Mesenchymal stem cell (in vitro differentiated cells and primary cell): ENCODE measurements around the gene CLEC9A.

Source experiments
- DNase-seq: peaks from one replicate; pipeline ENCODE4 v3.0.0-alpha.2; 2013
- H2AFZ ChIP-seq: one replicate; pipeline ENCODE4 v1.6.1; 2013; ENCODE audit warnings: low read depth, mild to moderate bottlenecking, control low read depth, inconsistent platforms, low read length, moderate library complexity
- H2AK5ac ChIP-seq: 2 replicates; pipeline ENCODE4 v1.6.1; 2013; ENCODE audit warnings: low read length, moderate library complexity, mild to moderate bottlenecking, inconsistent platforms; ENCODE audit not compliant: severe bottlenecking
- H2BK120ac ChIP-seq: one replicate; pipeline ENCODE4 v1.6.1; 2013; ENCODE audit warnings: low read depth, mild to moderate bottlenecking, inconsistent platforms, low read length, moderate library complexity
- H2BK12ac ChIP-seq, 2 experiments: one replicate each; pipeline ENCODE4 v1.6.1; 2013; ENCODE audit warnings: inconsistent platforms in 2 of 2, low read length in 2 of 2, mild to moderate bottlenecking in 2 of 2, moderate library complexity in 2 of 2, control low read depth in 1 of 2
- H2BK15ac ChIP-seq: one replicate; pipeline ENCODE4 v1.6.1; 2013; ENCODE audit warnings: mild to moderate bottlenecking, low read depth, inconsistent platforms; ENCODE audit not compliant: poor library complexity, severe bottlenecking
- H2BK5ac ChIP-seq: 2 replicates; pipeline ENCODE4 v1.6.1; 2013; ENCODE audit warnings: low read depth, mild to moderate bottlenecking, low read length, control low read depth, inconsistent platforms; ENCODE audit not compliant: poor library complexity, severe bottlenecking
- H3K14ac ChIP-seq, 2 experiments: one replicate each; pipeline ENCODE4 v1.6.1; 2013; ENCODE audit warnings: inconsistent platforms in 2 of 2, low read length in 2 of 2, control low read depth in 1 of 2, mild to moderate bottlenecking in 1 of 2, moderate library complexity in 1 of 2
- H3K18ac ChIP-seq, 2 experiments: one replicate each; pipeline ENCODE4 v1.6.1; 2013; ENCODE audit warnings: inconsistent platforms in 2 of 2, low read length in 2 of 2, control low read depth in 1 of 2, low read depth in 1 of 2, mild to moderate bottlenecking in 1 of 2
- H3K23ac ChIP-seq, 2 experiments: one replicate each; pipeline ENCODE4 v1.6.1; 2013; ENCODE audit warnings: inconsistent platforms in 2 of 2, low read length in 2 of 2, mild to moderate bottlenecking in 2 of 2, moderate library complexity in 2 of 2, control low read depth in 1 of 2
- H3K27ac ChIP-seq: 2 replicates; pipeline ENCODE4 v1.5.1; 2013; ENCODE audit warnings: mild to moderate bottlenecking, moderate library complexity, low read length, control low read depth, inconsistent platforms; ENCODE audit not compliant: poor library complexity, severe bottlenecking
- H3K27me3 ChIP-seq, 2 experiments: 2 replicates each; pipeline versions ENCODE4 v1.6.1 to v1.7.0; 2013; ENCODE audit warnings: low read length in 2 of 2, mild to moderate bottlenecking in 2 of 2, moderate library complexity in 2 of 2, control low read depth in 1 of 2, inconsistent platforms in 1 of 2; ENCODE audit not compliant: control insufficient read depth in 1 of 2, insufficient read depth in 1 of 2
- H3K36me3 ChIP-seq, 2 experiments: 2 replicates each; pipeline versions ENCODE4 v1.6.1 to v1.7.0; 2013; ENCODE audit warnings: low read length in 2 of 2, control low read depth in 1 of 2, inconsistent platforms in 1 of 2, low read depth in 1 of 2, mild to moderate bottlenecking in 1 of 2; ENCODE audit not compliant: insufficient read depth in 2 of 2, control insufficient read depth in 1 of 2
- H3K4ac ChIP-seq, 2 experiments: one replicate each; pipeline ENCODE4 v1.6.1; 2013; ENCODE audit warnings: inconsistent platforms in 2 of 2, low read length in 2 of 2, mild to moderate bottlenecking in 2 of 2, moderate library complexity in 2 of 2, control low read depth in 1 of 2, low read depth in 1 of 2
- H3K4me1 ChIP-seq: 2 replicates; pipeline ENCODE4 v1.6.1; 2013; ENCODE audit warnings: low read depth, low read length, control low read depth; ENCODE audit not compliant: control insufficient read depth, insufficient read depth
- H3K4me2 ChIP-seq: 2 replicates; pipeline ENCODE4 v1.6.1; 2013; ENCODE audit warnings: low read length, mild to moderate bottlenecking, inconsistent platforms; ENCODE audit not compliant: poor library complexity, severe bottlenecking
- H3K4me3 ChIP-seq, 2 experiments: 2 replicates each; pipeline versions ENCODE4 v1.5.1 to v1.7.0; 2013; ENCODE audit warnings: low read length in 2 of 2, mild to moderate bottlenecking in 2 of 2, control low read depth in 1 of 2, low read depth in 1 of 2; ENCODE audit not compliant: insufficient read depth in 1 of 2
- H3K79me1 ChIP-seq: replicated peaks from 2 replicates; pipeline ENCODE4 v1.6.1; 2013; ENCODE audit warnings: mild to moderate bottlenecking, control low read depth, low read length, inconsistent platforms; ENCODE audit not compliant: poor library complexity, severe bottlenecking
- H3K9ac ChIP-seq: 2 replicates; pipeline ENCODE4 v1.7.0; 2013; ENCODE audit warnings: mild to moderate bottlenecking, low read length, moderate library complexity
- H3K9me3 ChIP-seq: 2 replicates; pipeline ENCODE4 v1.7.0; 2013; ENCODE audit warnings: mild to moderate bottlenecking, low read length; ENCODE audit not compliant: control insufficient read depth
- H4K8ac ChIP-seq: one replicate; pipeline ENCODE4 v1.6.1; 2013; ENCODE audit warnings: inconsistent platforms, mild to moderate bottlenecking, low read length, moderate library complexity
- H4K91ac ChIP-seq: one replicate; pipeline ENCODE4 v1.6.1; 2013; ENCODE audit warnings: mild to moderate bottlenecking, low read length, inconsistent platforms
- WGBS: methylation state at CpG from one replicate; pipeline ENCODE4 v1.1.7; 2013; ENCODE audit warnings: mixed read lengths; 5-methylcytosine and 5-hydroxymethylcytosine counted together

The CLEC9A gene

GRCh38 chr12:10072131-10072530 is 41.6 kb downstream of the CLEC9A start:
- H2BK120ac ChIP-seq = no peak overlapping the region
- H3K4me2 ChIP-seq = no peak overlapping the region
- H2BK12ac ChIP-seq = no peak overlapping the region
- no peak overlapping the region for H3K18ac ChIP-seq
- H3K4me1 ChIP-seq = no peaks in the 10 kb centered on the region
- H3K14ac ChIP-seq = no peak overlapping the region
- H3K36me3 ChIP-seq = no peaks in the 10 kb centered on the region
- no peak overlapping the region for H4K8ac ChIP-seq
- H2BK5ac ChIP-seq = no peak overlapping the region
- no peak overlapping the region for H2BK15ac ChIP-seq
- H3K4me3 ChIP-seq = no peak overlapping the region
- peaks cover 0 to 4% of the 10 kb centered on the region in 2 experiments for H3K27me3 ChIP-seq
- no peak overlapping the region for H3K27ac ChIP-seq
- no peaks in the 10 kb centered on the region for H3K9me3 ChIP-seq
- H2AK5ac ChIP-seq = no peak overlapping the region
- H3K9ac ChIP-seq = no peak overlapping the region
- no peaks in the 10 kb centered on the region for H3K79me1 ChIP-seq
- H2AFZ ChIP-seq = no peak overlapping the region
- no peak overlapping the region for H4K91ac ChIP-seq
- H3K23ac ChIP-seq = no peak overlapping the region
- no peak for DNase-seq
- no peak overlapping the region for H3K4ac ChIP-seq
- 100% methylated on average over 2 of the region's 2 CpGs for WGBS

GRCh38 chr12:10073261-10073660 is 42.8 kb downstream of the CLEC9A start:
- Histone ChIP-seq H3K4me2 (no peak overlapping the region), H3K79me1 (no peaks in the 10 kb centered on the region), H2BK120ac (no peak overlapping the region), H2BK15ac (no peak overlapping the region), H3K27me3 (peaks cover 0 to 4% of the 10 kb centered on the region in 2 experiments), H3K9ac (no peak overlapping the region), H3K23ac (no peak overlapping the region), H3K27ac (no peak overlapping the region), H2AFZ (no peak overlapping the region), H4K91ac (no peak overlapping the region), H3K14ac (no peak overlapping the region), H3K4me3 (no peak overlapping the region), H3K36me3 (no peaks in the 10 kb centered on the region), H4K8ac (no peak overlapping the region), H3K9me3 (no peaks in the 10 kb centered on the region), H3K18ac (no peak overlapping the region), H2AK5ac (no peak overlapping the region), H2BK12ac (no peak overlapping the region), H3K4ac (no peak overlapping the region), H2BK5ac (no peak overlapping the region), H3K4me1 (no peaks in the 10 kb centered on the region)
- WGBS = 97% methylated on average over 5 of the region's 5 CpGs
- DNase-seq = no peak

DNA sequence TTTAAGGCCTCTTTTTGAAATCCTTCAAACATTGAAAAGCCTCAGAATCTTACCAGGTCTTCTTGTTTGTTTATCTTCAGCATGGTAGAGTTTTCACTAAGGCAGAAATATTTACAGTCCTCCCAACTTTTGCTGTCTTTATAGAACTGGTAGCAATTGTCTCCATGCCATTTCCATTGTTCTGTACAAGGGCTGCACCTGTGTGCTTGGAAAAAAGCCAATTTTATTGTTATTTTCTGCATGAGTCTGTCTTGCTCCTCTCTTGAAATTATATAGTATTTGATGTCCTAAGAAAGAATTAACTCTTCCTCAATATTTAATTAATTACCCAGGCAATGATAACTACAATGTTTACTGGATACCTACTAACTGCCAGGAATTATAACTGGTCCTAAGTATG is 45.0 kb downstream of the CLEC9A start:
- Histone ChIP-seq H3K27me3 (peaks cover 0 to 4% of the 10 kb centered on the region in 2 experiments), H3K9me3 (no peaks in the 10 kb centered on the region), H3K14ac (no peak overlapping the region), H3K23ac (no peak overlapping the region), H3K18ac (no peak overlapping the region), H3K4me3 (no peak overlapping the region), H3K4me1 (no peaks in the 10 kb centered on the region), H2BK5ac (no peak overlapping the region), H4K8ac (no peak overlapping the region), H4K91ac (no peak overlapping the region), H3K36me3 (no peaks in the 10 kb centered on the region), H2BK120ac (no peak overlapping the region), H2BK12ac (no peak overlapping the region), H2BK15ac (no peak overlapping the region), H2AK5ac (no peak overlapping the region), H3K27ac (no peak overlapping the region), H3K4me2 (no peak overlapping the region), H3K9ac (no peak overlapping the region), H2AFZ (no peak overlapping the region), H3K79me1 (no peaks in the 10 kb centered on the region), H3K4ac (no peak overlapping the region)
- no peak for DNase-seq

DNA sequence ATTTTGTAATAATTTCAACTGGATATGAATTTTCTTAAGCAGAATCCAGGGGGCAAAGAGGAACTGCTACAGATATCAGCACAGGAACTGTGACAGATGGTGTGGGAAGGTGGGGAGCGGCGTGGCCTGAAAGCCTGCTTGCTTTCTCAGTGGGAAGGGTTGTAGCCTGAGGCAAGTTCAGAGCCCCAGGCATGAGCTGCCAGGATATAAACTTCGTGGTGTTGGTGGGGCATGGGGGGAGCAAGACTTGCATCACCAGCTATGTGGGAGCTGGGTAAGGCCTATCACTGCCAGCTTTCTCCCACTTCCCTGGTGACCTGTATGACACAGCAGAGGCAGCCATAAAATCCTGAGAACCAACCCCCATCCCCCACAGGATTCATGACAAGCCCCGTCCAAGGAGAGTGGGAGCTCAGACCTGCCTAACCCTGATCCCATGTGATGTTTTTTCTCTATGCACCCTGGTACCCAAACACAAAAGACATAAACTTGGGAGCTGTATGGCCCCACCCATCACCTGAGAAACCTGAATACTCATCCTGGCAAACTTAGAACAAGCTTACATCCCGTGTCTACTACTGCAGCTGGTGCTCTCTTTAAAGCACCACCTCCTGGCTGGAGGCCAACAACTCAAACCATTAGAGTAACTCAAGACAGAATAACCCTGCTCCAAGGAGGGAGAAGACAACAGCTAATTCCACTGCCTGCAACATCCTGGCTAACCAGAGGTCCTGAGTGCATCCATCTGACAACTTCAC is 51.8 kb downstream of the CLEC9A start:
- no peak overlapping the region for H3K18ac ChIP-seq
- no peaks in the 10 kb centered on the region for H3K36me3 ChIP-seq
- no peak overlapping the region for H2BK12ac ChIP-seq
- H2BK5ac ChIP-seq = no peak overlapping the region
- no peaks in the 10 kb centered on the region for H3K27me3 ChIP-seq
- 87% methylated on average over 5 of the region's 5 CpGs for WGBS
- H3K4me1 ChIP-seq = no peaks in the 10 kb centered on the region
- H3K23ac ChIP-seq = no peak overlapping the region
- H3K27ac ChIP-seq = no peak overlapping the region
- H2AK5ac ChIP-seq = no peak overlapping the region
- H4K91ac ChIP-seq = no peak overlapping the region
- no peak overlapping the region for H4K8ac ChIP-seq
- no peak overlapping the region for H3K4ac ChIP-seq
- H3K4me3 ChIP-seq = no peak overlapping the region
- no peaks in the 10 kb centered on the region for H3K9me3 ChIP-seq
- no peak overlapping the region for H3K14ac ChIP-seq
- H3K4me2 ChIP-seq = no peak overlapping the region
- no peaks in the 10 kb centered on the region for H3K79me1 ChIP-seq
- H2AFZ ChIP-seq = no peak overlapping the region
- peak; percentile 6 for DNase-seq
- H2BK15ac ChIP-seq = no peak overlapping the region
- no peak overlapping the region for H3K9ac ChIP-seq
- H2BK120ac ChIP-seq = no peak overlapping the region
